ENCODE measurements around the gene TIRAP.

TIRAP gene

DNA sequence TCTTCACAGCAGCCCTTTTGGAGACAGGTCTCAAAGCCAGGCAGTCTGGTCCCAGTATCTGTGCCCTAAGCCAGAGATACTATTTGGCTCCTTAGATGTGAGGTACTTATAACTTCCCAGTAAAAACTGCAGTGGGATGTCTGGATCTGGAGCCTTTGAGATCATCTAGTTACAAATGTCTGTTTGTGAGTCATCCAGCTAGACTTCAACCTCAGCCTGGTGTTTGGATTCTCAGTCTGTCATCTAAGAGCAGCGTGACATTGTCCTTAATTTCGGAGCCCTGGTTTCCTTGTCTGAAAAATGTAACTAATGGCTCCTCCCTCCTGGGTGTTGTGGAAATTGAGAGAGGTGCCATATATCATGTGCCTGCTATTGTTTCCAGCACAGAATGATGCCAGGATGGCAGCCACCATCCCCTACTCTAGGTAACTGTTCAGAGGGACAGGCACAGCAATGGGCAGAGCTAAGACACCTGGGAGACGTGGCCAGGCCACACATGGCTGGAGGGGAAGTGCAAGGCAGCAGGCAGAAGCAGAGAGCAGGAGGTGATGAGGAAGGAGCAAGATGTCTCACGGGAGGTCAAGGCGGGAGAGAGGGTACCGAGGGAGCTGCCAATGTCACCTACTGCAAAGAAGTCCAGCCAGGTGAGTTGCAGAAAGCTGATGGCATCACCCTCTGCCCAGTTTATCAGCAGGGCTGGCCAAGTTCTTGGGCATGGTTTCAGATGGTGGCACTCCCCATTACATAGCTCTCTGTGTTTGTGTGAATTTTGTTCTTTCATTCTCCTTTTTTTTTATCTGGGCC is 52.0 kb downstream of the TIRAP start:
- no peak overlapping the region for H2AFZ ChIP-seq (ENCODE audit: low read length)
- H3K27ac ChIP-seq (ENCODE audit: low read length): no peak overlapping the region
- no peaks in the 10 kb centered on the region for H3F3A ChIP-seq (ENCODE audit: insufficient read depth, low read length)
- no peaks in the 10 kb centered on the region for H3K27me3 ChIP-seq (replicated peaks; ENCODE audit: insufficient read depth, low read length)
- no peaks in the 10 kb centered on the region for H3K4me1 ChIP-seq (ENCODE audit: low read length)
- 0 out of 2 replicates have a peak, but pooled peaks cover 2% of the 10 kb centered on the region for H3K36me3 ChIP-seq (replicated peaks; ENCODE audit: insufficient read depth, low read length)
- H3K9me3 ChIP-seq (replicated peaks; ENCODE audit: insufficient read depth, low read length): no peaks in the 10 kb centered on the region
- H3K4me2 ChIP-seq (ENCODE audit: low read depth, low read length): no peak overlapping the region
- no peaks in the 10 kb centered on the region for H3K9me2 ChIP-seq (replicated peaks; ENCODE audit: insufficient read depth, low read length)
- no peak overlapping the region for H3K9ac ChIP-seq (ENCODE audit: low read length)
- TF ChIP-seq, protein P1, sequence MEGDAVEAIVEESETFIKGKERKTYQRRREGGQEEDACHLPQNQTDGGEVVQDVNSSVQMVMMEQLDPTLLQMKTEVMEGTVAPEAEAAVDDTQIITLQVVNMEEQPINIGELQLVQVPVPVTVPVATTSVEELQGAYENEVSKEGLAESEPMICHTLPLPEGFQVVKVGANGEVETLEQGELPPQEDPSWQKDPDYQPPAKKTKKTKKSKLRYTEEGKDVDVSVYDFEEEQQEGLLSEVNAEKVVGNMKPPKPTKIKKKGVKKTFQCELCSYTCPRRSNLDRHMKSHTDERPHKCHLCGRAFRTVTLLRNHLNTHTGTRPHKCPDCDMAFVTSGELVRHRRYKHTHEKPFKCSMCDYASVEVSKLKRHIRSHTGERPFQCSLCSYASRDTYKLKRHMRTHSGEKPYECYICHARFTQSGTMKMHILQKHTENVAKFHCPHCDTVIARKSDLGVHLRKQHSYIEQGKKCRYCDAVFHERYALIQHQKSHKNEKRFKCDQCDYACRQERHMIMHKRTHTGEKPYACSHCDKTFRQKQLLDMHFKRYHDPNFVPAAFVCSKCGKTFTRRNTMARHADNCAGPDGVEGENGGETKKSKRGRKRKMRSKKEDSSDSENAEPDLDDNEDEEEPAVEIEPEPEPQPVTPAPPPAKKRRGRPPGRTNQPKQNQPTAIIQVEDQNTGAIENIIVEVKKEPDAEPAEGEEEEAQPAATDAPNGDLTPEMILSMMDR (IDR thresholded peaks at IDR 0.05; ENCODE audit: low read length): no peak
- TF ChIP-seq EZH2 (optimal IDR thresholded peaks at IDR 0.05; ENCODE audit: low read depth, low read length) (no peak), EZH2phosphoT487 (IDR thresholded peaks at IDR 0.05; ENCODE audit: low read length) (no peak)
- DNase-seq: no peak
- H4K20me1 ChIP-seq (ENCODE audit: insufficient read depth, low read length): no peaks in the 10 kb centered on the region
- H3K4me3 ChIP-seq (ENCODE audit: low read length): no peak overlapping the region
- H3K79me2 ChIP-seq (ENCODE audit: low read length): peaks cover 47% of the 10 kb centered on the region

DNA sequence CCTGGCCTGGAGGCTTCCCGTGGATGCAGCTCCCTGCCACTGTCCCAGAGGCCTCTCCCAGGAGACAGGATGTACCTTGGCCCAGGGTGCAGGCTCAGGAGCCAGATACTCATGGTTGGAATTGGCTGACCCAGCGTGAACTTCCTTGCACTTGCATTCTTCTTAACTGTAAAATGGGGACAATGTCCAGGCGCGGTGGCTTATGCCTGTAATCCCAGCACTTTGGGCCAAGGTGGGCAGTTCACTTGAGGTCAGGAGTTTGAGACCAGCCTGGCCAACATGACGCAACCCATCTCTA is 52.5 kb downstream of the TIRAP start:
- Histone ChIP-seq H3K4me3 (ENCODE audit: low read length) (no peak overlapping the region), H3K4me1 (ENCODE audit: low read length) (no peaks in the 10 kb centered on the region), H3K27ac (ENCODE audit: low read length) (no peak overlapping the region), H4K20me1 (ENCODE audit: insufficient read depth, low read length) (no peaks in the 10 kb centered on the region), H3F3A (ENCODE audit: insufficient read depth, low read length) (no peaks in the 10 kb centered on the region), H3K4me2 (ENCODE audit: low read depth, low read length) (no peak overlapping the region), H3K27me3 (replicated peaks; ENCODE audit: insufficient read depth, low read length) (no peaks in the 10 kb centered on the region), H3K79me2 (ENCODE audit: low read length) (peaks cover 42% of the 10 kb centered on the region), H3K9ac (ENCODE audit: low read length) (no peak overlapping the region), H3K36me3 (replicated peaks; ENCODE audit: insufficient read depth, low read length) (0 out of 2 replicates have a peak, but pooled peaks cover 2% of the 10 kb centered on the region), H3K9me3 (replicated peaks; ENCODE audit: insufficient read depth, low read length) (no peaks in the 10 kb centered on the region), H2AFZ (ENCODE audit: low read length) (no peak overlapping the region), H3K9me2 (replicated peaks; ENCODE audit: insufficient read depth, low read length) (no peaks in the 10 kb centered on the region)
- DNase-seq: no peak
- TF ChIP-seq, protein P1 (IDR thresholded peaks at IDR 0.05; ENCODE audit: low read length): no peak
- TF ChIP-seq EZH2phosphoT487 (IDR thresholded peaks at IDR 0.05; ENCODE audit: low read length): no peak
- no peak for TF ChIP-seq EZH2 (optimal IDR thresholded peaks at IDR 0.05; ENCODE audit: low read depth, low read length)

DNA sequence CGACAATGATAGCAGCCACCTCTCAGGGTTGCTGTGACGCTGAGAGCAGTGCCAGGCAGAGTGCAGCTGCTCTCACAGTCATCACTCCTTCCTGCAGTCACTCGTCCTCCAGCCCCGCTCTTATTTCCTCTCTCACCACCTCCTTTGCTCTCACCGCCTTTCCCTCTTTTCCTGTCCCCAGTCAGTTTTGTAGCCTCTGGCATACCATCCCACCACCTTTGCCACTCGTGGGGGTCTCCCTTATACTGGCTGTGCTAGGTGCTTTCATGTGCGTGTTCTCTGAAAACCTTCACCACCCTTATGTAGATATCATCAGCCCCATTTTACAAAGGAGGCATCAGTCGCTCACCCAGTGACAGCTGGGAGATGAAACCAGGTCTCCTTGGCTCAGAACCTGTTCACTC is 53.2 kb downstream of the TIRAP start:
- Histone ChIP-seq H3K9ac (ENCODE audit: low read length) (no peak overlapping the region), H3K9me2 (replicated peaks; ENCODE audit: insufficient read depth, low read length) (no peaks in the 10 kb centered on the region), H3K4me3 (ENCODE audit: low read length) (no peak overlapping the region), H3K36me3 (replicated peaks; ENCODE audit: insufficient read depth, low read length) (0 out of 2 replicates have a peak, but pooled peaks cover 2% of the 10 kb centered on the region), H3K27ac (ENCODE audit: low read length) (no peak overlapping the region), H3K4me1 (ENCODE audit: low read length) (no peaks in the 10 kb centered on the region), H3F3A (ENCODE audit: insufficient read depth, low read length) (no peaks in the 10 kb centered on the region), H3K4me2 (ENCODE audit: low read depth, low read length) (no peak overlapping the region), H3K27me3 (replicated peaks; ENCODE audit: insufficient read depth, low read length) (no peaks in the 10 kb centered on the region), H3K79me2 (ENCODE audit: low read length) (peaks cover 39% of the 10 kb centered on the region), H2AFZ (ENCODE audit: low read length) (no peak overlapping the region), H3K9me3 (replicated peaks; ENCODE audit: insufficient read depth, low read length) (no peaks in the 10 kb centered on the region), H4K20me1 (ENCODE audit: insufficient read depth, low read length) (no peaks in the 10 kb centered on the region)
- DNase-seq: no peak
- TF ChIP-seq, protein P1 (IDR thresholded peaks at IDR 0.05; ENCODE audit: low read length): no peak
- no peak for TF ChIP-seq EZH2 (optimal IDR thresholded peaks at IDR 0.05; ENCODE audit: low read depth, low read length)
- TF ChIP-seq EZH2phosphoT487 (IDR thresholded peaks at IDR 0.05; ENCODE audit: low read length): no peak

All from MM.1S (cell line).